GM23338 (cell line): Measurements from ENCODE around the gene CAMSAP1. TPM values are rescaled to one million over a fixed set of nuclear protein-coding genes. Genes with fewer than 3 reads are reported as not detected.

Experiments used
- ATAC-seq: fragments of 200-7000 bp; cut with Tn5 transposase; 3 replicates; pipeline ENCODE4 v1.9.1; 2020
- DNase-seq: peaks from one replicate; pipeline ENCODE4 v3.0.0-alpha.2; 2015; ENCODE audit warnings: low spot score
- H2AFZ ChIP-seq: fragments of 200-600 bp; sonication (generic); 2 replicates; pipeline ENCODE4 v1.8.0; 2016; ENCODE audit warnings: antibody characterized with exemption, mild to moderate bottlenecking, moderate library complexity
- H3F3A ChIP-seq: fragments of 200-600 bp; sonication (generic); replicated peaks from 2 replicates; pipeline ENCODE4 v1.8.0; 2017; ENCODE audit warnings: antibody characterized with exemption, mixed run types, low read depth
- H3K27ac ChIP-seq: fragments of 200-600 bp; sonication (generic); 2 replicates; pipeline ENCODE4 v1.6.1; 2016; ENCODE audit warnings: low read depth
- H3K27me3 ChIP-seq: fragments of 200-600 bp; sonication (generic); 2 replicates; pipeline ENCODE4 v1.8.0; 2016; ENCODE audit warnings: mild to moderate bottlenecking, mixed run types, moderate library complexity; ENCODE audit not compliant: insufficient read depth
- H3K36me3 ChIP-seq: fragments of 200-600 bp; sonication (generic); 2 replicates; pipeline ENCODE4 v1.8.0; 2016; ENCODE audit warnings: mild to moderate bottlenecking; ENCODE audit not compliant: insufficient read depth
- H3K4me1 ChIP-seq: fragments of 200-600 bp; sonication (generic); 2 replicates; pipeline ENCODE4 v1.8.0; 2016; ENCODE audit warnings: mild to moderate bottlenecking, moderate library complexity; ENCODE audit not compliant: insufficient read depth
- H3K4me2 ChIP-seq: fragments of 200-600 bp; sonication (generic); 2 replicates; pipeline ENCODE4 v1.7.1; 2017; ENCODE audit warnings: mixed run types
- H3K4me3 ChIP-seq: fragments of 200-600 bp; sonication (generic); 2 replicates; pipeline ENCODE4 v1.6.1; 2016; ENCODE audit warnings: mixed run types
- H3K79me2 ChIP-seq: fragments of 200-600 bp; sonication (generic); replicated peaks from 2 replicates; pipeline ENCODE4 v1.8.0; 2017; ENCODE audit warnings: mild to moderate bottlenecking; ENCODE audit not compliant: insufficient read depth
- H3K9me2 ChIP-seq: fragments of 200-600 bp; sonication (generic); 2 replicates; pipeline ENCODE4 v1.8.0; 2017; ENCODE audit not compliant: insufficient read depth
- H4K20me1 ChIP-seq: fragments of 200-600 bp; sonication (generic); replicated peaks from 2 replicates; pipeline ENCODE4 v1.8.0; 2017; ENCODE audit warnings: mild to moderate bottlenecking; ENCODE audit not compliant: insufficient read depth
- H3K27ac Mint-ChIP-seq: 2 replicates; pipeline ENCODE4 v1.8.0; 2020; ENCODE audit warnings: inconsistent platforms, mild to moderate bottlenecking, moderate library complexity, mixed read lengths
- H3K27me3 Mint-ChIP-seq: 3 replicates; pipeline ENCODE4 v1.8.0; 2022; ENCODE audit warnings: low read depth, mild to moderate bottlenecking, moderate library complexity, mixed read lengths, inconsistent platforms; ENCODE audit not compliant: insufficient read depth, poor library complexity
- H3K36me3 Mint-ChIP-seq: 3 replicates; pipeline ENCODE4 v1.8.0; 2021; ENCODE audit warnings: low read depth, mild to moderate bottlenecking, inconsistent platforms, moderate library complexity, mixed read lengths
- H3K4me1 Mint-ChIP-seq: 3 replicates; pipeline ENCODE4 v1.8.0; 2020; ENCODE audit warnings: mild to moderate bottlenecking, inconsistent platforms, mixed read lengths
- H3K4me3 Mint-ChIP-seq: 3 replicates; pipeline ENCODE4 v1.8.0; 2021; ENCODE audit warnings: moderate library complexity, mild to moderate bottlenecking, inconsistent platforms, mixed read lengths
- H3K9me3 Mint-ChIP-seq: 3 replicates; pipeline ENCODE4 v1.8.0; 2020; ENCODE audit warnings: moderate library complexity, mild to moderate bottlenecking, inconsistent platforms, mixed read lengths
- CREB1 ChIP-seq: fragments of 250-450 bp; sonication (Bioruptor Pico); IDR thresholded peaks from 2 replicates; pipeline ENCODE4 v1.5.0; 2020; ENCODE audit warnings: low read depth, mild to moderate bottlenecking, moderate library complexity
- EZH2phosphoT487 ChIP-seq: fragments of 200-600 bp; sonication (generic); IDR thresholded peaks from one replicate; pipeline ENCODE4 v1.8.1; 2018; ENCODE audit warnings: antibody characterized with exemption; ENCODE audit not compliant: unreplicated experiment
- NANOG ChIP-seq: IDR thresholded peaks from 2 replicates; pipeline ENCODE4 v1.6.1; 2016; ENCODE audit warnings: antibody characterized with exemption, borderline replicate concordance
- POLR2AphosphoS5 ChIP-seq: IDR thresholded peaks from 2 replicates; pipeline ENCODE4 v1.6.1; 2016; ENCODE audit warnings: antibody characterized with exemption, low read depth
- STAT1 ChIP-seq: IDR thresholded peaks from one replicate; pipeline ENCODE4 v1.6.1; 2016; ENCODE audit warnings: antibody characterized with exemption; ENCODE audit not compliant: unreplicated experiment
- ZNF114 ChIP-seq: fragments of 250-450 bp; sonication (Bioruptor Pico); IDR thresholded peaks from 2 replicates; pipeline ENCODE4 v1.5.0; 2020; ENCODE audit warnings: mild to moderate bottlenecking, moderate library complexity
- polyA plus RNA-seq: library from polyadenylated mRNA; unstranded; fragments of >200 nt; fragmentation: Nextera tagmentation; extraction: Ambion mirVana; gene quantifications from 2 replicates; pipeline ENCODE4 v1.2.1, GENCODE V29; 2016
- total RNA-seq: library from RNA; depleted of rRNA; stranded (reverse); fragments of >200 nt; shearing (Covaris generic); gene quantifications from 2 replicates; pipeline ENCODE4 v1.2.3, GENCODE V29; 2014
- TF ChIP-seq, protein P1 (sequence below), 2 experiments: fragments of 200-600 bp in 1 of 2; sonication (generic) in 1 of 2; conservative IDR thresholded peaks; 2 replicates each; pipeline versions ENCODE4 v1.5.1 to v1.6.1; 2016 to 2017; ENCODE audit warnings: antibody characterized with exemption in 2 of 2, low read depth in 2 of 2, mild to moderate bottlenecking in 2 of 2, moderate library complexity in 1 of 2
- TF ChIP-seq, protein P2 (sequence below): IDR thresholded peaks from 2 replicates; pipeline ENCODE4 v1.6.1; 2016; ENCODE audit warnings: antibody characterized with exemption
- TF ChIP-seq, protein P3 (sequence below): fragments of 250-450 bp; sonication (Bioruptor Pico); IDR thresholded peaks from 2 replicates; pipeline ENCODE4 v1.5.0; 2020; ENCODE audit warnings: mild to moderate bottlenecking, moderate library complexity

Gene CAMSAP1
- total and polyA plus RNA-seq, 2 experiments from 2014 or later, result 6.9 to 75.4 TPM

DNA sequence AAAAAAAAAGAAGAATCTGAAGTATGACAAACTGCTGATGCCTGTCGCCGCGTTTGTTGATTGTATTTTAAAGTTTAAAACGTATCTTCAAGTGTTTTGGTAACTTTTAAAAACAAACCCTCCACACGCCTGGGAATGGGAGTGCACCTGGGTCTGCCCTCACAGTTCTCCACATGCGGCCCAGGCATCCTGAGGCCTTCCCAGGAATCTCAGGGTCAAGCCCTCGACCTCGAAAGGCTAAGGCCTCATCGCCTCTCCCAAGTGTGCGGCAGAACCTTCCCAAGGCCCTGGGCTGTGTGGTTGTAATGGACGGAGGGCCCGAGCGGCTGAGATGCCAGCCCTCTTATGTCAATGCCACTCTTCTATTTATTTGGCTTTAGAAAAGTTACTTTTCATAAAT, 94.4 kb downstream of the CAMSAP1 start:
- H3K27ac Mint-ChIP-seq, result no peak overlapping the region
- peaks cover 3% of the 10 kb centered on the region; the same call in 1 of the 3 replicates for H3K4me1 Mint-ChIP-seq
- no peak for ATAC-seq

DNA sequence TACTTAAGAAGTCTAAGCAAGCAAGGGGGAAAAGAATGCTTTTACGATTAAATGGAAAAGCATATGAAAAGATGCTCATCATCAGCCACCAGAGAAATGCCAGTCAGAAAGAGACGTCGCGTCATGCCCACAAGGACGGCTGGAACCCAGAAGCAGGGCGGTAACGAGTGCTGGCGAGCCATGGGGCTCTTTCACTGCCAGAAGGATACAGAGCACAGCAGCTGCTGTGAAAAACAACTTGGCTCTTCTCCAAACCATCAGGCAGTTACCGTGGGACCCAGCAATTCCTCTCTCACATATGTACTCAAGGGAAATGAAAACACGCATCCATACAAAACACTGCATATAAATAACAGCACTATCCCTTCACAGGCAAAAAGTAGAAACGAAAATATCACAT, 95.5 kb downstream of the CAMSAP1 start:
- Histone ChIP-seq H3K4me1 (no peaks in the 10 kb centered on the region), H3K36me3 (peaks cover 11% of the 10 kb centered on the region; the same call in 1 of the 2 replicates), H2AFZ (no peak overlapping the region), H3K79me2 (no peaks in the 10 kb centered on the region), H4K20me1 (peaks cover 6% of the 10 kb centered on the region), H3K4me3 (no peak overlapping the region), H3K9me2 (no peaks in the 10 kb centered on the region), H3K27ac (no peak overlapping the region), H3F3A (no peaks in the 10 kb centered on the region), H3K27me3 (no peaks in the 10 kb centered on the region), H3K4me2 (no peak overlapping the region)
- DNase-seq, result no peak
- Mint-ChIP-seq H3K27ac (no peak overlapping the region), H3K9me3 (no peaks in the 10 kb centered on the region), H3K27me3 (peaks cover 10% of the 10 kb centered on the region), H3K4me1 (peaks cover 3% of the 10 kb centered on the region; the same call in 1 of the 3 replicates), H3K36me3 (peaks cover 71% of the 10 kb centered on the region), H3K4me3 (no peak overlapping the region)
- ATAC-seq, result no peak
- TF ChIP-seq CREB1 (CRISPR knock-in tag) (no peak), POLR2AphosphoS5 (no peak), NANOG (no peak), EZH2phosphoT487 (no peak), STAT1 (no peak), ZNF114 (CRISPR knock-in tag) (no peak)
- TF ChIP-seq, protein P1, sequence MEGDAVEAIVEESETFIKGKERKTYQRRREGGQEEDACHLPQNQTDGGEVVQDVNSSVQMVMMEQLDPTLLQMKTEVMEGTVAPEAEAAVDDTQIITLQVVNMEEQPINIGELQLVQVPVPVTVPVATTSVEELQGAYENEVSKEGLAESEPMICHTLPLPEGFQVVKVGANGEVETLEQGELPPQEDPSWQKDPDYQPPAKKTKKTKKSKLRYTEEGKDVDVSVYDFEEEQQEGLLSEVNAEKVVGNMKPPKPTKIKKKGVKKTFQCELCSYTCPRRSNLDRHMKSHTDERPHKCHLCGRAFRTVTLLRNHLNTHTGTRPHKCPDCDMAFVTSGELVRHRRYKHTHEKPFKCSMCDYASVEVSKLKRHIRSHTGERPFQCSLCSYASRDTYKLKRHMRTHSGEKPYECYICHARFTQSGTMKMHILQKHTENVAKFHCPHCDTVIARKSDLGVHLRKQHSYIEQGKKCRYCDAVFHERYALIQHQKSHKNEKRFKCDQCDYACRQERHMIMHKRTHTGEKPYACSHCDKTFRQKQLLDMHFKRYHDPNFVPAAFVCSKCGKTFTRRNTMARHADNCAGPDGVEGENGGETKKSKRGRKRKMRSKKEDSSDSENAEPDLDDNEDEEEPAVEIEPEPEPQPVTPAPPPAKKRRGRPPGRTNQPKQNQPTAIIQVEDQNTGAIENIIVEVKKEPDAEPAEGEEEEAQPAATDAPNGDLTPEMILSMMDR (conservative IDR thresholded peaks at IDR 0.05; ENCODE audit: low read depth in 2 of 2), result no peak
- TF ChIP-seq, protein P2, sequence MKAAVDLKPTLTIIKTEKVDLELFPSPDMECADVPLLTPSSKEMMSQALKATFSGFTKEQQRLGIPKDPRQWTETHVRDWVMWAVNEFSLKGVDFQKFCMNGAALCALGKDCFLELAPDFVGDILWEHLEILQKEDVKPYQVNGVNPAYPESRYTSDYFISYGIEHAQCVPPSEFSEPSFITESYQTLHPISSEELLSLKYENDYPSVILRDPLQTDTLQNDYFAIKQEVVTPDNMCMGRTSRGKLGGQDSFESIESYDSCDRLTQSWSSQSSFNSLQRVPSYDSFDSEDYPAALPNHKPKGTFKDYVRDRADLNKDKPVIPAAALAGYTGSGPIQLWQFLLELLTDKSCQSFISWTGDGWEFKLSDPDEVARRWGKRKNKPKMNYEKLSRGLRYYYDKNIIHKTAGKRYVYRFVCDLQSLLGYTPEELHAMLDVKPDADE, result no peak
- TF ChIP-seq, protein P3, sequence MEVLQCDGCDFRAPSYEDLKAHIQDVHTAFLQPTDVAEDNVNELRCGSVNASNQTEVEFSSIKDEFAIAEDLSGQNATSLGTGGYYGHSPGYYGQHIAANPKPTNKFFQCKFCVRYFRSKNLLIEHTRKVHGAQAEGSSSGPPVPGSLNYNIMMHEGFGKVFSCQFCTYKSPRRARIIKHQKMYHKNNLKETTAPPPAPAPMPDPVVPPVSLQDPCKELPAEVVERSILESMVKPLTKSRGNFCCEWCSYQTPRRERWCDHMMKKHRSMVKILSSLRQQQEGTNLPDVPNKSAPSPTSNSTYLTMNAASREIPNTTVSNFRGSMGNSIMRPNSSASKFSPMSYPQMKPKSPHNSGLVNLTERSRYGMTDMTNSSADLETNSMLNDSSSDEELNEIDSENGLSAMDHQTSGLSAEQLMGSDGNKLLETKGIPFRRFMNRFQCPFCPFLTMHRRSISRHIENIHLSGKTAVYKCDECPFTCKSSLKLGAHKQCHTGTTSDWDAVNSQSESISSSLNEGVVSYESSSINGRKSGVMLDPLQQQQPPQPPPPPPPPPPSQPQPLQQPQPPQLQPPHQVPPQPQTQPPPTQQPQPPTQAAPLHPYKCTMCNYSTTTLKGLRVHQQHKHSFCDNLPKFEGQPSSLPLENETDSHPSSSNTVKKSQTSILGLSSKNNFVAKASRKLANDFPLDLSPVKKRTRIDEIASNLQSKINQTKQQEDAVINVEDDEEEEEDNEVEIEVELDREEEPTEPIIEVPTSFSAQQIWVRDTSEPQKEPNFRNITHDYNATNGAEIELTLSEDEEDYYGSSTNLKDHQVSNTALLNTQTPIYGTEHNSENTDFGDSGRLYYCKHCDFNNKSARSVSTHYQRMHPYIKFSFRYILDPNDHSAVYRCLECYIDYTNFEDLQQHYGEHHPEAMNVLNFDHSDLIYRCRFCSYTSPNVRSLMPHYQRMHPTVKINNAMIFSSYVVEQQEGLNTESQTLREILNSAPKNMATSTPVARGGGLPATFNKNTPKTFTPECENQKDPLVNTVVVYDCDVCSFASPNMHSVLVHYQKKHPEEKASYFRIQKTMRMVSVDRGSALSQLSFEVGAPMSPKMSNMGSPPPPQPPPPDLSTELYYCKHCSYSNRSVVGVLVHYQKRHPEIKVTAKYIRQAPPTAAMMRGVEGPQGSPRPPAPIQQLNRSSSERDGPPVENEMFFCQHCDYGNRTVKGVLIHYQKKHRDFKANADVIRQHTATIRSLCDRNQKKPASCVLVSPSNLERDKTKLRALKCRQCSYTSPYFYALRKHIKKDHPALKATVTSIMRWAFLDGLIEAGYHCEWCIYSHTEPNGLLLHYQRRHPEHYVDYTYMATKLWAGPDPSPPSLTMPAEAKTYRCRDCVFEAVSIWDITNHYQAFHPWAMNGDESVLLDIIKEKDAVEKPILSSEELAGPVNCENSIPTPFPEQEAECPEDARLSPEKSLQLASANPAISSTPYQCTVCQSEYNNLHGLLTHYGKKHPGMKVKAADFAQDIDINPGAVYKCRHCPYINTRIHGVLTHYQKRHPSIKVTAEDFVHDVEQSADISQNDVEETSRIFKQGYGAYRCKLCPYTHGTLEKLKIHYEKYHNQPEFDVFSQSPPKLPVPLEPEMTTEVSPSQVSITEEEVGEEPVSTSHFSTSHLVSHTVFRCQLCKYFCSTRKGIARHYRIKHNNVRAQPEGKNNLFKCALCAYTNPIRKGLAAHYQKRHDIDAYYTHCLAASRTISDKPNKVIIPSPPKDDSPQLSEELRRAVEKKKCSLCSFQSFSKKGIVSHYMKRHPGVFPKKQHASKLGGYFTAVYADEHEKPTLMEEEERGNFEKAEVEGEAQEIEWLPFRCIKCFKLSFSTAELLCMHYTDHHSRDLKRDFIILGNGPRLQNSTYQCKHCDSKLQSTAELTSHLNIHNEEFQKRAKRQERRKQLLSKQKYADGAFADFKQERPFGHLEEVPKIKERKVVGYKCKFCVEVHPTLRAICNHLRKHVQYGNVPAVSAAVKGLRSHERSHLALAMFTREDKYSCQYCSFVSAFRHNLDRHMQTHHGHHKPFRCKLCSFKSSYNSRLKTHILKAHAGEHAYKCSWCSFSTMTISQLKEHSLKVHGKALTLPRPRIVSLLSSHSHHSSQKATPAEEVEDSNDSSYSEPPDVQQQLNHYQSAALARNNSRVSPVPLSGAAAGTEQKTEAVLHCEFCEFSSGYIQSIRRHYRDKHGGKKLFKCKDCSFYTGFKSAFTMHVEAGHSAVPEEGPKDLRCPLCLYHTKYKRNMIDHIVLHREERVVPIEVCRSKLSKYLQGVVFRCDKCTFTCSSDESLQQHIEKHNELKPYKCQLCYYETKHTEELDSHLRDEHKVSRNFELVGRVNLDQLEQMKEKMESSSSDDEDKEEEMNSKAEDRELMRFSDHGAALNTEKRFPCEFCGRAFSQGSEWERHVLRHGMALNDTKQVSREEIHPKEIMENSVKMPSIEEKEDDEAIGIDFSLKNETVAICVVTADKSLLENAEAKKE (CRISPR knock-in tag), result no peak

More for the DNA sequence above, 94.4 kb downstream of the CAMSAP1 start:
- TF ChIP-seq ZNF114 (CRISPR knock-in tag), result no peak
- Mint-ChIP-seq H3K9me3 (no peaks in the 10 kb centered on the region), H3K27me3 (peaks cover 10% of the 10 kb centered on the region), H3K36me3 (peaks cover 80% of the 10 kb centered on the region), H3K4me3 (no peak overlapping the region)
- Histone ChIP-seq H3K4me3 (no peak overlapping the region), H2AFZ (no peak overlapping the region), H3K4me2 (no peak overlapping the region), H3K79me2 (no peaks in the 10 kb centered on the region), H3K4me1 (no peaks in the 10 kb centered on the region), H3K27me3 (no peaks in the 10 kb centered on the region), H3K9me2 (no peaks in the 10 kb centered on the region), H3K36me3 (peaks cover 11% of the 10 kb centered on the region; the same call in 1 of the 2 replicates), H4K20me1 (peaks cover 6% of the 10 kb centered on the region), H3K27ac (no peak overlapping the region), H3F3A (no peaks in the 10 kb centered on the region)
- DNase-seq, result no peak
